MM.1S (cell line): Measurements from ENCODE around the gene SDSL.

Experiments
- DNase-seq: peaks from one replicate; pipeline ENCODE4 v3.0.0-alpha.2; 2015
- H2AFZ ChIP-seq: fragments of 300-600 bp; sonication (generic); 2 replicates; pipeline ENCODE4 v1.6.0; 2016; ENCODE audit warnings: antibody characterized with exemption, low read length
- H3F3A ChIP-seq: fragments of 300-600 bp; sonication (generic); 2 replicates; pipeline ENCODE4 v1.6.1; 2016; ENCODE audit warnings: mild to moderate bottlenecking, antibody characterized with exemption, low read length, moderate library complexity, mixed read lengths; ENCODE audit not compliant: insufficient read depth
- H3K27ac ChIP-seq: fragments of 300-600 bp; sonication (generic); 2 replicates; pipeline ENCODE4 v1.5.1; 2016; ENCODE audit warnings: mild to moderate bottlenecking, low read length
- H3K27me3 ChIP-seq: fragments of 300-600 bp; sonication (generic); replicated peaks from 2 replicates; pipeline ENCODE4 v1.6.0; 2016; ENCODE audit warnings: low read length; ENCODE audit not compliant: insufficient read depth
- H3K36me3 ChIP-seq: fragments of 300-600 bp; sonication (generic); replicated peaks from 2 replicates; pipeline ENCODE4 v1.6.1; 2016; ENCODE audit warnings: mild to moderate bottlenecking, low read length, mixed read lengths; ENCODE audit not compliant: insufficient read depth
- H3K4me1 ChIP-seq: fragments of 300-600 bp; sonication (generic); 2 replicates; pipeline ENCODE4 v1.6.1; 2016; ENCODE audit warnings: low read length, mixed read lengths
- H3K4me2 ChIP-seq: fragments of 300-600 bp; sonication (generic); 2 replicates; pipeline ENCODE4 v1.6.0; 2016; ENCODE audit warnings: low read depth, low read length
- H3K4me3 ChIP-seq: fragments of 300-600 bp; sonication (generic); 2 replicates; pipeline ENCODE4 v1.5.1; 2016; ENCODE audit warnings: low read length, mixed read lengths
- H3K79me2 ChIP-seq: fragments of 300-600 bp; sonication (generic); 2 replicates; pipeline ENCODE4 v1.6.1; 2016; ENCODE audit warnings: mixed run types, low read length, mixed read lengths
- H3K9ac ChIP-seq: fragments of 300-600 bp; sonication (generic); 2 replicates; pipeline ENCODE4 v1.6.1; 2016; ENCODE audit warnings: low read length, mixed read lengths
- H3K9me2 ChIP-seq: fragments of 300-600 bp; sonication (generic); replicated peaks from 2 replicates; pipeline ENCODE4 v1.6.1; 2016; ENCODE audit warnings: mild to moderate bottlenecking, low read length, mixed read lengths; ENCODE audit not compliant: insufficient read depth
- H3K9me3 ChIP-seq: fragments of 300-600 bp; sonication (generic); replicated peaks from 2 replicates; pipeline ENCODE4 v1.6.1; 2016; ENCODE audit warnings: mild to moderate bottlenecking, low read length, mixed read lengths; ENCODE audit not compliant: insufficient read depth
- H4K20me1 ChIP-seq: fragments of 300-600 bp; sonication (generic); 2 replicates; pipeline ENCODE4 v1.6.1; 2016; ENCODE audit warnings: mild to moderate bottlenecking, low read length, moderate library complexity, mixed read lengths; ENCODE audit not compliant: insufficient read depth
- CTCF ChIP-seq: fragments of 300-600 bp; sonication (generic); IDR thresholded peaks from 2 replicates; pipeline ENCODE4 v1.5.1; 2016; ENCODE audit warnings: antibody characterized with exemption, low read length, mixed read lengths
- EZH2 ChIP-seq: fragments of 300-600 bp; sonication (generic); optimal IDR thresholded peaks from 2 replicates; pipeline ENCODE3; 2017; ENCODE audit warnings: low read depth, mild to moderate bottlenecking, antibody characterized with exemption, low read length, mixed read lengths
- EZH2phosphoT487 ChIP-seq: fragments of 300-600 bp; sonication (generic); IDR thresholded peaks from 2 replicates; pipeline ENCODE4 v1.6.1; 2018; ENCODE audit warnings: antibody characterized with exemption, low read length

SDSL gene

DNA sequence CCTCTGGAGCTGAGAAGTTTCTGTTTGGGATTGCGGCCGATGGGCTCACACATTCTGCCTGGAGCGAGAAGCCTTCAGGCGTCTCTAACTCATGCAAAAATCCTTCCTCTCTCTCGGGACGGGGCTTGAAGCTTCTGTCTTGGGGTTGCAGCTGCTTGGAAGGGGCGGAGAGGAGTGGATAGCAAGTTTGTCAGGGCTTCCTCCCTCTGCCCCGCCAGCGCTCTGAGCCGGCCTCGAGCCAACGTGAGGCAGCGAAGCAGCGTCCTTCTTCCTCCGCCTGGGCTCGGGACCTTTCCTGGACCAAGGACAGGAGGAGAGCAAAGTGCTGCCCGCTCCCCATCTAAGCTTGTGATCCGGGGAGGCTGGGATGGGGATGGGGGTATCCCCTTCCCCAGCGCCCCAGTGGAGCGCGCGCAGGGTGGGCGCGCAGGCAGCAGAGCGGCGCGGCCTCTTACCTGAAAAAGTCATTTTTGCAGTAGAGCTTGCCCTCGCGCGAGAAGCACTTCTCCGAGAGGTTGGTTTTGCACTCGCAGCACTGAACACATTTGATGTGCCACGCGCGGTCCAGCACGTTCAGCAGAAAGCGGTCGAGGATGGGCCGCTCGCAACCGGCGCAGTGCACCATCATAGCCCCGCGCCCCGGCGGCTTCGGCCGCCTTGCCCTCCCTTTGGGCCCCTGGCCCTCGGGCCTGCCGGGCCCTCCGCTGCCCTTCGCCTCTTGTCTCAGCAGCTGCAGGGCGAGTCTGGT, 48.9 kb downstream of the SDSL start:
- Histone ChIP-seq H3K4me2 (no peak overlapping the region), H3K9me3 (no peaks in the 10 kb centered on the region), H3F3A (no peaks in the 10 kb centered on the region), H3K36me3 (no peaks in the 10 kb centered on the region), H3K9ac (no peak overlapping the region), H2AFZ (no peak overlapping the region), H3K9me2 (no peaks in the 10 kb centered on the region), H3K27me3 (peaks cover 52% of the 10 kb centered on the region), H4K20me1 (no peaks in the 10 kb centered on the region), H3K27ac (no peak overlapping the region), H3K79me2 (no peaks in the 10 kb centered on the region), H3K4me1 (no peaks in the 10 kb centered on the region), H3K4me3 (no peak overlapping the region)
- DNase-seq = no peak
- TF ChIP-seq CTCF (no peak), EZH2 (no peak), EZH2phosphoT487 (no peak)

GRCh38 chr12:113471619-113472171, 49.5 kb downstream of the SDSL start, which contains the start of gene LHX5:
Gene LHX5 (minus strand): TSS chr12:113471871. CDS start chr12:113471498, 373 bp downstream.
- H2AFZ ChIP-seq = no peak within 1 kb of the TSS
- no peak within 1 kb of the TSS for H3K4me3 ChIP-seq
- no peaks in the 10 kb centered on the region for H3F3A ChIP-seq
- no peak within 1 kb of the TSS for H3K27ac ChIP-seq
- H3K9me2 ChIP-seq = no peaks in the 10 kb centered on the region
- H3K79me2 ChIP-seq = no peaks in the 10 kb centered on the region
- no peak within 1 kb of the TSS for H3K4me2 ChIP-seq
- no peaks in the 10 kb centered on the region for H4K20me1 ChIP-seq
- H3K9me3 ChIP-seq = no peaks in the 10 kb centered on the region
- TF ChIP-seq CTCF (no peak), EZH2 (no peak), EZH2phosphoT487 (no peak)
- DNase-seq = no peak
- no peaks in the 10 kb centered on the region for H3K4me1 ChIP-seq
- peaks cover 52% of the 10 kb centered on the region for H3K27me3 ChIP-seq
- no peak within 1 kb of the TSS for H3K9ac ChIP-seq
- no peaks in the 10 kb centered on the region for H3K36me3 ChIP-seq

- H3K4me2 ChIP-seq = no peak overlapping the region
- H3K9me2 ChIP-seq = no peaks in the 10 kb centered on the region
- no peak overlapping the region for H3K4me3 ChIP-seq
- H2AFZ ChIP-seq = no peak overlapping the region
- H4K20me1 ChIP-seq = no peaks in the 10 kb centered on the region
- H3K36me3 ChIP-seq = no peaks in the 10 kb centered on the region
- no peaks in the 10 kb centered on the region for H3K79me2 ChIP-seq
- H3K9ac ChIP-seq = no peak overlapping the region
- H3K9me3 ChIP-seq = no peaks in the 10 kb centered on the region
- peaks cover 56% of the 10 kb centered on the region for H3K27me3 ChIP-seq
- H3F3A ChIP-seq = no peaks in the 10 kb centered on the region
- TF ChIP-seq EZH2 = no peak
- no peak for TF ChIP-seq EZH2phosphoT487
- no peak for TF ChIP-seq CTCF
- no peak overlapping the region for H3K27ac ChIP-seq
- H3K4me1 ChIP-seq = no peaks in the 10 kb centered on the region
- DNase-seq = no peak
These were observed 50.3 kb downstream of the SDSL start for GRCh38 chr12:113472191-113473121.
